ENCODE results near the gene BANP.

GRCh38 chr16:87921236-87921773 lies 29.9 kb upstream of the BANP start:
- no peak for TF ChIP-seq CTCF (IDR thresholded peaks at IDR 0.05; ENCODE audit: low read length)
- TF ChIP-seq EZH2 (IDR thresholded peaks at IDR 0.05; ENCODE audit: borderline replicate concordance, low read length): no peak

Measured in OCI-LY1 (cell line).